ENCODE measurements around the gene EBI3. TPM values are rescaled to one million over a fixed set of nuclear protein-coding genes. Genes with fewer than 3 reads are reported as not detected.

The EBI3 gene
- total and polyA plus RNA-seq, 2 of the 13 experiments (the other 11 are each of a cell fraction or from before 2014, with no cell fraction given): 3.4 TPM; not detected in 1

GRCh38 chr19:4181053-4181508, 48.2 kb upstream of the EBI3 start:
- in situ Hi-C loops (cut with HindIII; ENCODE audit: extremely low pct_ligation_motif_present, low pct_unique_long_range_greater_than_20kb): no loop called here
- CTCF ChIA-PET (ENCODE audit: low intra/inter-chr PET ratio, low total read pairs): no interaction called here
- H2AFZ ChIP-seq (ENCODE audit: low read length): no peak overlapping the region

More at GRCh38 chr19:4181053-4181508, 48.2 kb upstream of the EBI3 start:
- peak overlapping the region; percentile 94 for H3K4me2 ChIP-seq (ENCODE audit: low read depth, low read length)
- H3K79me2 ChIP-seq (ENCODE audit: insufficient read depth, low read length): no peaks in the 10 kb centered on the region
- H3K27me3 ChIP-seq (ENCODE audit: control insufficient read depth in 1 of 2, insufficient read depth in 2 of 2, low read length in 2 of 2): no peaks in the 10 kb centered on the region; a peak in 1 of 5 replicates
- no peak overlapping the region for H3K27ac ChIP-seq (ENCODE audit: extremely low read length, insufficient read depth, low read length)
- TF ChIP-seq ZNF687 (CRISPR knock-in tag; IDR thresholded peaks at IDR 0.05): 0 out of 2 replicates have a peak, but pooled peaks have one; percentile 6
- TF ChIP-seq ZNF3 (CRISPR knock-in tag; IDR thresholded peaks at IDR 0.05): 0 out of 2 replicates have a peak, but pooled peaks have one; percentile 44
- TF ChIP-seq ZBTB38 (CRISPR knock-in tag; IDR thresholded peaks at IDR 0.05): 0 out of 2 replicates have a peak, but pooled peaks have one; percentile 5
- TF ChIP-seq HINFP (CRISPR knock-in tag; IDR thresholded peaks at IDR 0.05; ENCODE audit: low read depth): no peak
- ATAC-seq: no peak
- POLR2A ChIA-PET: no interaction called here
- no peak for DNase-seq (ENCODE audit: low spot score)
- peak overlapping the region; percentile 74 to 95 (median 93); a peak in 4 of 6 replicates for H3K4me3 ChIP-seq (replicated peaks in 1 of 3; ENCODE audit: insufficient read depth in 1 of 3, low read depth in 2 of 3, low read length in 3 of 3)
- FAIRE-seq: no peak
- no TSS peak for BruUV-seq (replicated peaks)
- no peaks in the 10 kb centered on the region for H4K20me1 ChIP-seq (ENCODE audit: insufficient read depth, low read length)
- intact Hi-C loops (cut with micrococcal nuclease; ENCODE audit: unreplicated experiment): no loop called here
- no peaks in the 10 kb centered on the region for H3K9me3 ChIP-seq (ENCODE audit: low read length)
- peak overlapping the region; percentile 13; the same call in 1 of the 2 replicates for H3K9ac ChIP-seq (ENCODE audit: insufficient read depth, low read depth, low read length)
- WGBS (ENCODE audit: low lambda C conversion rate): 86% methylated on average over 2 of the region's 2 CpGs
- H3K36me3 ChIP-seq (replicated peaks in 1 of 2; ENCODE audit: control insufficient read depth in 1 of 2, insufficient read depth in 2 of 2, low read length in 2 of 2): no peaks in the 10 kb centered on the region; a peak in 1 of 5 replicates
- peaks cover 31% of the 10 kb centered on the region for H3K4me1 ChIP-seq (ENCODE audit: insufficient read depth, low read length)
